HG03520 (cell line): ENCODE measurements around the gene NFATC2.

Source experiments
- ATAC-seq: cut with Tn5 transposase; IDR thresholded peaks from one replicate; pipeline ENCODE4 v1.9.1; 2021; ENCODE audit warnings: mild to moderate bottlenecking, moderate library complexity; ENCODE audit not compliant: unreplicated experiment

NFATC2 gene

DNA sequence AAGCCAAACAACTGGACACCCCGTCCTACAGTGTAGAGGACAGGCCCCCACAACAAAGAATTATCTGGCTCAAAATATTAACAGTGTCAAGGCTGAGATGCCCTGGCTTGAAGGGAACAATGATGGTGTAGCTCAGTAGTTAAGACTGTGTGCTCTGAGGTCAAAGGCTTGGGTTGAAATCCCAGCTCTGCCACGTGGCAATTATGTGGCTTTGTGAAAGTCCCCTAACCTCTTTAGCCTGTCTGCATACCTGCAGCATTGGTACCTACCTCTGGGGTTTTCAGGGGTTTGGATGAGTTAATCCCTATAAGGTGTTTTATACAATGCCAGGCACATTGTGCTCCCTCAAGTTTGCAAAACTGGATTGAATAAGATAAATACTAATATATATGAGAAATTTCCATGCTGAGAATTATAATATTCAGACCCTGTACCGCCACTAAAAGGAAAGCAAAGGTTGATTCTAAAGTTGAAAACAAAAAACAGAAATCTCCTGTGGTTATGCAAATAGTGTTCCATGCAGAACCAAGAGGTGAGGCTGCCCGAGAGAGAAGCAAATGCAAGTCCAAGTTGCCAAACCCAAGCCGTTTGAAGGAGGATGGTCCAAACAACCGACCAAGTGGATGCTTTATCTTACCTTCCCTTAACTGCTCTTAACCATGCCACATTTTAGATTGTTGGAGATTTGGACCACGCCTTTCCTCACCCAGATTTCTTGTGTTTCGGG is 199.8 kb downstream of the NFATC2 start:
- ATAC-seq: no peak

DNA sequence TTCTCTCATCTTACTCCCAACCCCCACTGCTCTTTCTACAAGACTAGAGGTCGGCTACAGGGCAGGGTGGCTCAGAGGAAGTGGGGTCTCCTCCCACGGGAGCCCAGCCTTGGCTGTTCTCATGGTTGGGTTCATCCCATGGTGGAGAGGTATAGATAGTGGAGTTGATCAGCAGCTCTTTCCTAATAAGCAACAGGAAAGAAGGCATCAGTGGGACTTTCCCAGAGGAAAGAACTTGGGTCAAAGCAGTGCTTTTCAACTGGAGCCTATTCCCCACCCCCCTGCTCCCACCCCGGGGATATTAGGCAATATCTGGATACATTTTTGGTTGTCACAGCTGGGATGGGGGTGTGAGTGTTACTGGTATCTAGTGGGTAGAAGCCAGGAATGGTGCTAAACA is 200.9 kb downstream of the NFATC2 start:
- ATAC-seq: no peak

DNA sequence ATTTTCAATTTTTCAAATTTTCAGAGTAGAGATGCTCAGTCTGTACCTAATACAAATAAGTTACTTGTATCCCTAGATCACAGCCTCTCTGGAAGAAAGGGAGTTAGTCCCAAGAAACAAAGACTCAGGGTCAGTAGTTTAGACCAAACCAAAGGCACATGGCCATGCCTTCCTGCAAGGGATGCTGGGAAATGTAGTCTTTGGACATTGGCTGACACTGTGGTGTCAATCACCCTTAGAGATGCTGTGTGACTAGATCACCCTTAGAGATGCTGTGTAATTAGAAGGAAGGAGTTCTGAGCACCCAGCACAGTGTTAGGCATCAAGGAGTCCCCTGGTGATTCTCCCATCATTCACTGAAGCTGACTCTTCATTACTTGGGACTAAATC is 202.1 kb downstream of the NFATC2 start:
- ATAC-seq: no peak

DNA sequence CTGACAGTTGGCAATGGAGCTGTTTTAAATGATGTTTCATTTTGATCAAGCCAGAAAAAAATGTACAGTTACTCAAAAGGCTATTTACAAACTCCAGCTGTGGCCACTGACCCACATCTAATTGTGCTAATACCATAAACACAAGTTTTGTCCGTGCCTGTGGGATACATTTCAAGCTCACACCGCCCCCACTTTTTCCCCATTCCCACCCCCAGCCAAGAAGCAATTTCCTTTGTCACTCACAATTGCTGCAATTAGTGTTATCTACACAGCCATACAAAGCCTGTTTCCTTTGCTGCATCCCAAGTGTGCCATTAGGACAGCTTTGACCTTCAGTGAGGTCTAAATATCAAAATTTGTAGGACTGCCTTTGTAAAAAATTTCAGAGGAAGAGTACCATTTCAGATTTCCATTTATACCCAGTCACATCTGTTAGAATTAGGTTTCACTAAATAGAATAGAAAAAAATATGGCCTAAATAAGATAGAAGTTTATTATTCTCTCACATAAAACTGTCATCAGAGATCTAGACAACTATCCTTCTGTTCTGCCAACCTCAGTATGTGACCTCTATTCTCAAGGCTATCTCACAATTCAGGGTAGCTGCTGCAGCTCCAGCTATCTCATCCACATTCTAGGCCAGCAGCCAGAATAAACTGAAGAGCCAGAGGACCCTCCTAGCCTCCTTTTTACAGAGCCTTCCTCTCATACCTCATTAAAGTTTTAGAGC is 202.6 kb downstream of the NFATC2 start:
- ATAC-seq: no peak

DNA sequence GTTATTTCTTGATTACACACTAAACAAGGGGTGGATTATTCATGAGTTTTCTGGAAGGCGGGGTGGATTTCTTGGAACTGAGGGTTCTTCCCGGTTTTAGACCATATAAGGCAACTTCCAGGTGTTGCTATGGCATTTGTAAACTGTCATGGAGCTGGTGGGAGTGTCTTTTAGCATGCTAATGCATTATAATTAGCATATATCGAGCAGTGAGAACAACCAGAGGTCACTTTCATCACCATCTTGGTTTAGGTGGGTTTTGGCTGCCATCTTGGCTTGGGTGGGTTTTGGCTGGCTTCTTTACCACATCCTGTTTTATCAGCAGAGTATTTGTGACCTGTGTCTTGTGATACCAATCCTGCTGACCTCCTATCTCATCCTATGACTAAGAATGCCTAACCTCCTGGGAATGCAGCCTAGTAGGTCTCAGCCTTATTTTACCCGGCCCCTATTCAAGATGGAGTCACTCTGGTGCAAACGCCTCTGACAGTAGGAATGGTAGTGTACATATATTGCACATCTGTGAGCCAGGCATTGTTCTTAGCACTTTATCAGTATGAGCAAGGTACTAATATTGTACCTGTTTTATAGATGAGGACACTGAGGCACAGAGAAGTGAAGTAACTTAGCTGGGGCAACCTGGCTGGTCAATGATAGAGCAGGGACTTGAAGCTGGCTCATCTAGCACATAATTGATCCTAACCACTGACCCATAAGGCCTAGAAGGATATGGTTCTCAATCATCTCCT is 203.7 kb downstream of the NFATC2 start:
- no peak for ATAC-seq

DNA sequence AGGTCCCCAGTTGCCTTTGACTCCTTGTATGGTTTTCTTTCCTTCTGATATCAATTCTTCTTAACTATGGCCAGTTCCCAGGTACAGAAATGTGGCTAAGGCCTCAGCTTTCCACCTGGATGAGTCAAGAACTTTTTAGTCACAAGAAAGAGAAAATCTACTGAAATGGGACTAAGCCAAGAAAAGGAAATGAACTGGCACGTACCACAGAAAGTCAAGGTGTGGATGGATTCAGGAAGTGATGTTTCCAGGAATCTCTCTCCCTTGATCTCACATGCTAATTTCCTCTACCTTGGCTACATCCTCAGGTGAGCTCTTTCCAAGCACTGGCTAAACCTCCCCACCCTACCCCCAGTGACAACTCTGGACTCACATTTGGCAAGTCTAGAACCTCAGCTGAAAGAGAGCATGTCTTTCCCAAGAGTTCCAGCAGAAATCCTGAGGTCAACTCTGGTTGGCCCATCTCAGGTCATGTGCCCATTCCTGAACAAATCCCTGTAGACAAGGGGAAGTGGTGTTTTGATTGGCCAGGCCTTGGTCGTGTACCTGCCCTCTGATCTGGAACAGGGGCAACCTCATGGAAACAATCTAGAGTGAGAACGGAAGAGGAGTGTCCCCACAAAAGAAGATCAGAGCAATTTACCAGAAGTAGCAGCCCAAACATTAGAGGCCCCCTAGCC is 205.3 kb downstream of the NFATC2 start:
- no peak for ATAC-seq
